GM23338 (cell line): Measurements from ENCODE around the gene SCAF8. TPM values are rescaled to one million over a fixed set of nuclear protein-coding genes. Genes with fewer than 3 reads are reported as not detected.

Experiments
- ATAC-seq: fragments of 200-7000 bp; cut with Tn5 transposase; 3 replicates; pipeline ENCODE4 v1.9.1; 2020
- DNase-seq: peaks from one replicate; pipeline ENCODE4 v3.0.0-alpha.2; 2015; ENCODE audit warnings: low spot score
- H2AFZ ChIP-seq: fragments of 200-600 bp; sonication (generic); 2 replicates; pipeline ENCODE4 v1.8.0; 2016; ENCODE audit warnings: antibody characterized with exemption, mild to moderate bottlenecking, moderate library complexity
- H3F3A ChIP-seq: fragments of 200-600 bp; sonication (generic); replicated peaks from 2 replicates; pipeline ENCODE4 v1.8.0; 2017; ENCODE audit warnings: antibody characterized with exemption, mixed run types, low read depth
- H3K27ac ChIP-seq: fragments of 200-600 bp; sonication (generic); 2 replicates; pipeline ENCODE4 v1.6.1; 2016; ENCODE audit warnings: low read depth
- H3K27me3 ChIP-seq: fragments of 200-600 bp; sonication (generic); 2 replicates; pipeline ENCODE4 v1.8.0; 2016; ENCODE audit warnings: mild to moderate bottlenecking, mixed run types, moderate library complexity; ENCODE audit not compliant: insufficient read depth
- H3K36me3 ChIP-seq: fragments of 200-600 bp; sonication (generic); 2 replicates; pipeline ENCODE4 v1.8.0; 2016; ENCODE audit warnings: mild to moderate bottlenecking; ENCODE audit not compliant: insufficient read depth
- H3K4me1 ChIP-seq: fragments of 200-600 bp; sonication (generic); 2 replicates; pipeline ENCODE4 v1.8.0; 2016; ENCODE audit warnings: mild to moderate bottlenecking, moderate library complexity; ENCODE audit not compliant: insufficient read depth
- H3K4me2 ChIP-seq: fragments of 200-600 bp; sonication (generic); 2 replicates; pipeline ENCODE4 v1.7.1; 2017; ENCODE audit warnings: mixed run types
- H3K4me3 ChIP-seq: fragments of 200-600 bp; sonication (generic); 2 replicates; pipeline ENCODE4 v1.6.1; 2016; ENCODE audit warnings: mixed run types
- H3K79me2 ChIP-seq: fragments of 200-600 bp; sonication (generic); replicated peaks from 2 replicates; pipeline ENCODE4 v1.8.0; 2017; ENCODE audit warnings: mild to moderate bottlenecking; ENCODE audit not compliant: insufficient read depth
- H3K9me2 ChIP-seq: fragments of 200-600 bp; sonication (generic); 2 replicates; pipeline ENCODE4 v1.8.0; 2017; ENCODE audit not compliant: insufficient read depth
- H4K20me1 ChIP-seq: fragments of 200-600 bp; sonication (generic); replicated peaks from 2 replicates; pipeline ENCODE4 v1.8.0; 2017; ENCODE audit warnings: mild to moderate bottlenecking; ENCODE audit not compliant: insufficient read depth
- H3K27ac Mint-ChIP-seq: 2 replicates; pipeline ENCODE4 v1.8.0; 2020; ENCODE audit warnings: inconsistent platforms, mild to moderate bottlenecking, moderate library complexity, mixed read lengths
- H3K27me3 Mint-ChIP-seq: 3 replicates; pipeline ENCODE4 v1.8.0; 2022; ENCODE audit warnings: low read depth, mild to moderate bottlenecking, moderate library complexity, mixed read lengths, inconsistent platforms; ENCODE audit not compliant: insufficient read depth, poor library complexity
- H3K36me3 Mint-ChIP-seq: 3 replicates; pipeline ENCODE4 v1.8.0; 2021; ENCODE audit warnings: low read depth, mild to moderate bottlenecking, inconsistent platforms, moderate library complexity, mixed read lengths
- H3K4me1 Mint-ChIP-seq: 3 replicates; pipeline ENCODE4 v1.8.0; 2020; ENCODE audit warnings: mild to moderate bottlenecking, inconsistent platforms, mixed read lengths
- H3K4me3 Mint-ChIP-seq: 3 replicates; pipeline ENCODE4 v1.8.0; 2021; ENCODE audit warnings: moderate library complexity, mild to moderate bottlenecking, inconsistent platforms, mixed read lengths
- H3K9me3 Mint-ChIP-seq: 3 replicates; pipeline ENCODE4 v1.8.0; 2020; ENCODE audit warnings: moderate library complexity, mild to moderate bottlenecking, inconsistent platforms, mixed read lengths
- CREB1 ChIP-seq: fragments of 250-450 bp; sonication (Bioruptor Pico); IDR thresholded peaks from 2 replicates; pipeline ENCODE4 v1.5.0; 2020; ENCODE audit warnings: low read depth, mild to moderate bottlenecking, moderate library complexity
- CTCF ChIP-seq, 2 experiments: fragments of 200-600 bp in 1 of 2; sonication (generic) in 1 of 2; conservative IDR thresholded peaks; 2 replicates each; pipeline versions ENCODE4 v1.5.1 to v1.6.1; 2016 to 2017; ENCODE audit warnings: antibody characterized with exemption in 2 of 2, low read depth in 2 of 2, mild to moderate bottlenecking in 2 of 2, moderate library complexity in 1 of 2
- ETS1 ChIP-seq: IDR thresholded peaks from 2 replicates; pipeline ENCODE4 v1.6.1; 2016; ENCODE audit warnings: antibody characterized with exemption
- EZH2 ChIP-seq: fragments of 200-600 bp; sonication (generic); IDR thresholded peaks from one replicate; pipeline ENCODE4 v1.8.0; 2017; ENCODE audit warnings: antibody characterized with exemption, mild to moderate bottlenecking, low read depth; ENCODE audit not compliant: unreplicated experiment
- EZH2phosphoT487 ChIP-seq: fragments of 200-600 bp; sonication (generic); IDR thresholded peaks from one replicate; pipeline ENCODE4 v1.8.1; 2018; ENCODE audit warnings: antibody characterized with exemption; ENCODE audit not compliant: unreplicated experiment
- JUNB ChIP-seq: IDR thresholded peaks from one replicate; pipeline ENCODE4 v1.6.1; 2016; ENCODE audit warnings: antibody characterized with exemption; ENCODE audit not compliant: unreplicated experiment
- NANOG ChIP-seq: IDR thresholded peaks from 2 replicates; pipeline ENCODE4 v1.6.1; 2016; ENCODE audit warnings: antibody characterized with exemption, borderline replicate concordance
- POLR2AphosphoS5 ChIP-seq: IDR thresholded peaks from 2 replicates; pipeline ENCODE4 v1.6.1; 2016; ENCODE audit warnings: antibody characterized with exemption, low read depth
- REST ChIP-seq: IDR thresholded peaks from one replicate; pipeline ENCODE4 v1.6.1; 2018; ENCODE audit warnings: antibody characterized with exemption; ENCODE audit not compliant: unreplicated experiment
- STAT1 ChIP-seq: IDR thresholded peaks from one replicate; pipeline ENCODE4 v1.6.1; 2016; ENCODE audit warnings: antibody characterized with exemption; ENCODE audit not compliant: unreplicated experiment
- ZNF114 ChIP-seq: fragments of 250-450 bp; sonication (Bioruptor Pico); IDR thresholded peaks from 2 replicates; pipeline ENCODE4 v1.5.0; 2020; ENCODE audit warnings: mild to moderate bottlenecking, moderate library complexity
- ZNF331 ChIP-seq: fragments of 250-450 bp; sonication (Bioruptor Pico); IDR thresholded peaks from 2 replicates; pipeline ENCODE4 v1.5.0; 2020; ENCODE audit warnings: low read depth, mild to moderate bottlenecking, moderate library complexity
- ZNF462 ChIP-seq: fragments of 250-450 bp; sonication (Bioruptor Pico); IDR thresholded peaks from 2 replicates; pipeline ENCODE4 v1.5.0; 2020; ENCODE audit warnings: mild to moderate bottlenecking, moderate library complexity
- polyA plus RNA-seq: library from polyadenylated mRNA; unstranded; fragments of >200 nt; fragmentation: Nextera tagmentation; extraction: Ambion mirVana; gene quantifications from 2 replicates; pipeline ENCODE4 v1.2.1, GENCODE V29; 2016
- total RNA-seq: library from RNA; depleted of rRNA; stranded (reverse); fragments of >200 nt; shearing (Covaris generic); gene quantifications from 2 replicates; pipeline ENCODE4 v1.2.3, GENCODE V29; 2014

The SCAF8 gene
- total and polyA plus RNA-seq, 2 experiments from 2014 or later = 13.8 to 37.9 TPM

- TF ChIP-seq STAT1 (no peak), JUNB (no peak)
Measured at GRCh38 chr6:154864066-154864430, 130.8 kb downstream of the SCAF8 start (continued).

- no peaks in the 10 kb centered on the region for H3K36me3 ChIP-seq
- Mint-ChIP-seq H3K4me1 (peaks cover 12% of the 10 kb centered on the region), H3K9me3 (no peaks in the 10 kb centered on the region), H3K4me3 (no peak overlapping the region), H3K27me3 (no peaks in the 10 kb centered on the region), H3K36me3 (no peaks in the 10 kb centered on the region), H3K27ac (no peak overlapping the region)
- H3K4me2 ChIP-seq = no peak overlapping the region
- H3K27ac ChIP-seq = no peak overlapping the region
- no peaks in the 10 kb centered on the region for H3F3A ChIP-seq
- H2AFZ ChIP-seq = no peak overlapping the region
- H3K4me3 ChIP-seq = no peak overlapping the region
- no peak for DNase-seq
- H3K4me1 ChIP-seq = peaks cover 10% of the 10 kb centered on the region
- peaks cover 14% of the 10 kb centered on the region for H3K79me2 ChIP-seq
- H4K20me1 ChIP-seq = peaks cover 7% of the 10 kb centered on the region; the same call in 1 of the 2 replicates
- H3K27me3 ChIP-seq = no peaks in the 10 kb centered on the region
- TF ChIP-seq EZH2phosphoT487 (no peak), ZNF331 (no peak), CTCF (conservative IDR thresholded peaks at IDR 0.05; ENCODE audit: low read depth in 2 of 2) (no peak), POLR2AphosphoS5 (no peak), ZNF114 (no peak), ETS1 (no peak), EZH2 (no peak), REST (no peak), CREB1 (no peak), STAT1 (no peak), JUNB (no peak), ZNF462 (no peak), NANOG (no peak)
- no peaks in the 10 kb centered on the region for H3K9me2 ChIP-seq
- ATAC-seq = no peak
Measured at GRCh38 chr6:154865291-154865690, 132.1 kb downstream of the SCAF8 start.
